ENCODE data around the gene MYH14.

The MYH14 gene

GRCh38 chr19:50257141-50257540 is 53.7 kb downstream of the MYH14 start:
- no peak overlapping the region for H3K4me3 ChIP-seq (ENCODE audit: extremely low read depth, insufficient read depth, low read length, poor library complexity, severe bottlenecking)
- peaks cover 33% of the 10 kb centered on the region for H3K9me3 ChIP-seq (ENCODE audit: control insufficient read depth, low read length)
- no peaks in the 10 kb centered on the region for H3K36me3 ChIP-seq (ENCODE audit: control insufficient read depth, insufficient read depth, low read length)
- WGBS, 2 experiments (ENCODE audit: insufficient coverage in 2 of 2) = 70 to 74% methylated on average over 7 to 8 of the region's 10 CpGs
- no peak overlapping the region for H3K27ac ChIP-seq (ENCODE audit: low read depth, low read length, severe bottlenecking)
- H3K4me1 ChIP-seq (ENCODE audit: control insufficient read depth, insufficient read depth, low read length, poor library complexity, severe bottlenecking) = no peaks in the 10 kb centered on the region

DNA sequence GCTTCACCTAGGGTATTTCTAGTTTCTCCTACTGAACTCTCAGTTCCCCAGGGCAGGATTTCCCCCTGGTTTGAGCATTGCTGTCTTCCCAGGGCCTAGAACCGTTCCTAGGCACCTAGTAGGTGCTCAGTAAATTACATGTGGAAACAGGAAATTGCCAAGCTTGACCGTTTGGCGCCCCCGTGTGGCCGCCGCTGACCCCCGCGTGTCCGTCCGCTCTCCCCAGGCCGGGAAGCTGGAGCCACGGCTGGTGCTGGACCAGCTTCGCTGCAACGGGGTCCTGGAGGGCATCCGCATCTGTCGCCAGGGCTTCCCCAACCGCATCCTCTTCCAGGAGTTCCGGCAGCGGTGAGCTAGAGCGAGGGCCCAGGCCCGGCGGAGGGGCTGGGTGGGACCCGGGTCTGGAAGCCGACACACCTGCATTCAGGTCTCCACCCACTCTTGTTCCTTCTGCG is 55.5 kb downstream of the MYH14 start:
- Histone ChIP-seq H3K4me1 (ENCODE audit: control insufficient read depth, insufficient read depth, low read length, poor library complexity, severe bottlenecking) (no peaks in the 10 kb centered on the region), H3K27ac (ENCODE audit: low read depth, low read length, severe bottlenecking) (no peak overlapping the region), H3K4me3 (ENCODE audit: extremely low read depth, insufficient read depth, low read length, poor library complexity, severe bottlenecking) (no peak overlapping the region), H3K9me3 (ENCODE audit: control insufficient read depth, low read length) (peaks cover 21% of the 10 kb centered on the region), H3K36me3 (ENCODE audit: control insufficient read depth, insufficient read depth, low read length) (no peaks in the 10 kb centered on the region)
- WGBS, 2 experiments (ENCODE audit: insufficient coverage in 2 of 2) = 42 to 43% methylated on average over 23 to 25 of the region's 25 CpGs

- H3K36me3 ChIP-seq (ENCODE audit: control insufficient read depth, insufficient read depth, low read length) = no peaks in the 10 kb centered on the region
- H3K4me3 ChIP-seq (ENCODE audit: extremely low read depth, insufficient read depth, low read length, poor library complexity, severe bottlenecking) = no peak overlapping the region
- peaks cover 11% of the 10 kb centered on the region for H3K9me3 ChIP-seq (ENCODE audit: control insufficient read depth, low read length)
- H3K27ac ChIP-seq (ENCODE audit: low read depth, low read length, severe bottlenecking) = no peak overlapping the region
- 89 to 91% methylated on average over 12 of the region's 16 CpGs for WGBS, 2 experiments (ENCODE audit: insufficient coverage in 2 of 2)
- no peaks in the 10 kb centered on the region for H3K4me1 ChIP-seq (ENCODE audit: control insufficient read depth, insufficient read depth, low read length, poor library complexity, severe bottlenecking)
Observed at GRCh38 chr19:50261446-50261970, 58.1 kb downstream of the MYH14 start.

GRCh38 chr19:50263176-50263575 is 59.8 kb downstream of the MYH14 start:
- WGBS, 2 experiments (ENCODE audit: insufficient coverage in 2 of 2) = 92 to 94% methylated on average over 6 to 7 of the region's 8 CpGs
- peaks cover 4% of the 10 kb centered on the region for H3K9me3 ChIP-seq (ENCODE audit: control insufficient read depth, low read length)
- no peaks in the 10 kb centered on the region for H3K4me1 ChIP-seq (ENCODE audit: control insufficient read depth, insufficient read depth, low read length, poor library complexity, severe bottlenecking)
- H3K36me3 ChIP-seq (ENCODE audit: control insufficient read depth, insufficient read depth, low read length) = no peaks in the 10 kb centered on the region
- H3K27ac ChIP-seq (ENCODE audit: low read depth, low read length, severe bottlenecking) = no peak overlapping the region
- H3K4me3 ChIP-seq (ENCODE audit: extremely low read depth, insufficient read depth, low read length, poor library complexity, severe bottlenecking) = no peak overlapping the region

DNA sequence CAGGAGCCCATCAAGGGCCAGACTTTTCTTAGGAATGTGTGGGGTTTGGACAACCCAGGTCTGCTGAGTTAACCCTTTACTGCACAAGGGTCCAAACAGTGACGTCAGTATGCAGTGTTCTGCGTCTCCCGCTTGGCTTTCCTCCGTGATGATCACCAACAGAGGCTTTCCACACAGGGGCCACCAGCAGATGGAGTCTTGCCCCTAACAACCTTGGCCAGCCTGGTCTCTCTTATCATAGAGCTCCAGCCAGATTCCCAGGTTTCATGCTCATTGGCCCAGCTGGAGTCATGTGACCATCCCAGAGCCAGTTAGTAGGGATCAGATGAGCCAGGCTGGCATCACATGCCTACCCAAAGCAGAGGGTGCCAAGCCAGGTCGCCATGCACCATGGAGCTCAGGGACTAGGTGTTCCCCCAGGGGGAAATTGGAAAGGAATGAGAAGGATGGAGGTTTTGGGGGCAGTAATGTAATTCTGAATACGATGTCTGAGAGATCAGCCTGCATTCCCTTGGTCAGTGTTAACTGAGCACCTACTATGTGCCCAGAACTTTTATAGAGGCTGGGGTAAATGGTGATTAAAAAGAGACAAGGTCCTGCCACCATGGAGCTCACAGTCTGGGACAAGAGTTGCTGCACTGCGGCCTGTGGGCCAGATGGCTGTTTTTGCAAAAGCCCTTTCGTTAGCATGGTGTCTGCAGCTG is 61.2 kb downstream of the MYH14 start:
- Histone ChIP-seq H3K4me1 (ENCODE audit: control insufficient read depth, insufficient read depth, low read length, poor library complexity, severe bottlenecking) (no peaks in the 10 kb centered on the region), H3K9me3 (ENCODE audit: control insufficient read depth, low read length) (no peaks in the 10 kb centered on the region), H3K36me3 (ENCODE audit: control insufficient read depth, insufficient read depth, low read length) (no peaks in the 10 kb centered on the region), H3K4me3 (ENCODE audit: extremely low read depth, insufficient read depth, low read length, poor library complexity, severe bottlenecking) (no peak overlapping the region), H3K27ac (ENCODE audit: low read depth, low read length, severe bottlenecking) (no peak overlapping the region)
- 75 to 78% methylated on average over 8 of the region's 8 CpGs for WGBS, 2 experiments (ENCODE audit: insufficient coverage in 2 of 2)

DNA sequence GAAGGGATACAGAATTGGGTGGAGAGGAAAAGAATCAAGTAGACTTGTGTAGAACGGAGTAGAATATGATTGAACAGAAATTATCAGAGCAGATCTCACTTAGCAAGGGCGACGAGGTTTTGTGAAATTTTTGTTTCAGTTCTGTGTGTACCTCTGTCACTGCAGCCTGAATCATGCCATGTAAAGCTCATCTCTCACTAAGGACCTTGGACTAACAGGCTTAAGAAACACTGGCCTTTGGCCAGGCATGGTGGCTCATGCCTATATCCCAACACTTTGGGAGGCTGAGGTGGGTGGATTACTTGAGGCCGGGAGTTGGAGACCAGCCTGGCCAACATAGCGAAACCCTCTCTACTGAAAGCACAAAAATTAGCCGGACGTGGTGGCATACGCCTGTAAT is 62.6 kb downstream of the MYH14 start:
- Histone ChIP-seq H3K36me3 (ENCODE audit: control insufficient read depth, insufficient read depth, low read length) (no peaks in the 10 kb centered on the region), H3K4me3 (ENCODE audit: extremely low read depth, insufficient read depth, low read length, poor library complexity, severe bottlenecking) (no peak overlapping the region), H3K27ac (ENCODE audit: low read depth, low read length, severe bottlenecking) (no peak overlapping the region), H3K9me3 (ENCODE audit: control insufficient read depth, low read length) (no peaks in the 10 kb centered on the region), H3K4me1 (ENCODE audit: control insufficient read depth, insufficient read depth, low read length, poor library complexity, severe bottlenecking) (no peaks in the 10 kb centered on the region)
- WGBS, 2 experiments (ENCODE audit: insufficient coverage in 2 of 2) = 82 to 92% methylated on average over 3 to 4 of the region's 8 CpGs

DNA sequence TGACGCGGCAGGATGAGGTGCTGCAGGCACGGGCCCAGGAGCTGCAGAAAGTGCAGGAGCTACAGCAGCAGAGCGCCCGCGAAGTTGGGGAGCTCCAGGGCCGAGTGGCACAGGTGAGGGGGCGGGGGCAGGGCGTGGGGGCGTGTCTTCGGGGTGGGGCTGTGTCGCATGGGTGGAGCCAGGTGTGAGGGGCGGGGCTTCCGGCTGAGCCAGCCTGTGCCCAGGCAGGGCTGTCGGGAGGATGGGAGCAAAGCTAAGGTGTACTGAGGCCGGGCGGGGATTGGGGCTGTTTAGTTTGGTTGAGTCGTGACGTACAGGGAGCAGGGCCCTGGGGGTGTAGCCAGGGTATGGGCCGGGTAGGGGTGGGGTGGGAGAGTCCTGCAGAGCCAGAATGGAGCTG is 63.5 kb downstream of the MYH14 start:
- WGBS, 2 experiments (ENCODE audit: insufficient coverage in 2 of 2) = 43 to 44% methylated on average over 14 to 17 of the region's 20 CpGs
- Histone ChIP-seq H3K4me3 (ENCODE audit: extremely low read depth, insufficient read depth, low read length, poor library complexity, severe bottlenecking) (no peak overlapping the region), H3K36me3 (ENCODE audit: control insufficient read depth, insufficient read depth, low read length) (no peaks in the 10 kb centered on the region), H3K9me3 (ENCODE audit: control insufficient read depth, low read length) (no peaks in the 10 kb centered on the region), H3K27ac (ENCODE audit: low read depth, low read length, severe bottlenecking) (no peak overlapping the region), H3K4me1 (ENCODE audit: control insufficient read depth, insufficient read depth, low read length, poor library complexity, severe bottlenecking) (no peaks in the 10 kb centered on the region)

DNA sequence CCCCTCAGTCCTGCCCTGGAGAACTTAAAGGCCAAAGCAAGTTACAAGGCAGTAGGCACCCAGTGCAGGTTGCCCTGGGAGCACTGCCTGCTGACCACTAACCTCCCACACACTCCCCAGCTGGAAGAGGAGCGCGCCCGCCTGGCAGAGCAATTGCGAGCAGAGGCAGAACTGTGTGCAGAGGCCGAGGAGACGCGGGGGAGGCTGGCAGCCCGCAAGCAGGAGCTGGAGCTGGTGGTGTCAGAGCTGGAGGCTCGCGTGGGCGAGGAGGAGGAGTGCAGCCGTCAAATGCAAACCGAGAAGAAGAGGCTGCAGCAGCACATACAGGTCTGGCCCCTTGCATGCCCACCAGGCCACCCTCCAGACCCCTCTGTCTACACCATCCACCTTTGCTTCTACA is 64.6 kb downstream of the MYH14 start:
- H3K27ac ChIP-seq (ENCODE audit: low read depth, low read length, severe bottlenecking) = no peak overlapping the region
- 78 to 81% methylated on average over 9 of the region's 13 CpGs for WGBS, 2 experiments (ENCODE audit: insufficient coverage in 2 of 2)
- no peaks in the 10 kb centered on the region for H3K36me3 ChIP-seq (ENCODE audit: control insufficient read depth, insufficient read depth, low read length)
- no peaks in the 10 kb centered on the region for H3K4me1 ChIP-seq (ENCODE audit: control insufficient read depth, insufficient read depth, low read length, poor library complexity, severe bottlenecking)
- H3K9me3 ChIP-seq (ENCODE audit: control insufficient read depth, low read length) = peaks cover 3% of the 10 kb centered on the region
- no peak overlapping the region for H3K4me3 ChIP-seq (ENCODE audit: extremely low read depth, insufficient read depth, low read length, poor library complexity, severe bottlenecking)

DNA sequence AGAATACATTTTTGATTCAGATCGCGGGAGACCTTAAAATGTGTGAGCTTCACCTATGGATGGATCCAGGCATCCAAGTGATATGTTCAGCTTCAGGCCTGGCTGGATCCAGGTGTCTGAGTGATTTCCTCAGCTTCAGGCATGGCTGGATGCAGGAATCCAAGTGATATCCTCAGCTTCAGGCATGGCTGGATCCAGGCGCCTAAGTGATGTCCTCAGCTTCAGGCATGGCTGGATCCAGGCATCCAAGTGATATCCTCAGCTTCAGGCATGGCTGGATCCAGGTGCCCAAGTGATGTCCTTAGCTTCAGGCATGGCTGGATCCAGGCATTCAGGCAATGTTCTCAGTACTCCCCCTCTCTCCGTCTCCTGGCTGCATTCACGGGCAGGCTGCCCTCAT is 65.1 kb downstream of the MYH14 start:
- H3K36me3 ChIP-seq (ENCODE audit: control insufficient read depth, insufficient read depth, low read length) = no peaks in the 10 kb centered on the region
- no peaks in the 10 kb centered on the region for H3K4me1 ChIP-seq (ENCODE audit: control insufficient read depth, insufficient read depth, low read length, poor library complexity, severe bottlenecking)
- no peak overlapping the region for H3K4me3 ChIP-seq (ENCODE audit: extremely low read depth, insufficient read depth, low read length, poor library complexity, severe bottlenecking)
- H3K27ac ChIP-seq (ENCODE audit: low read depth, low read length, severe bottlenecking) = no peak overlapping the region
- H3K9me3 ChIP-seq (ENCODE audit: control insufficient read depth, low read length) = peaks cover 3% of the 10 kb centered on the region
- WGBS, 2 experiments (ENCODE audit: insufficient coverage in 2 of 2) = 90 to 100% methylated on average over 3 to 5 of the region's 5 CpGs

- WGBS, 2 experiments (ENCODE audit: insufficient coverage in 2 of 2) = 70 to 94% methylated on average over 2 of the region's 2 CpGs
- H3K4me3 ChIP-seq (ENCODE audit: extremely low read depth, insufficient read depth, low read length, poor library complexity, severe bottlenecking) = no peak overlapping the region
Observed at GRCh38 chr19:50269653-50270052, 66.2 kb downstream of the MYH14 start.

DNA sequence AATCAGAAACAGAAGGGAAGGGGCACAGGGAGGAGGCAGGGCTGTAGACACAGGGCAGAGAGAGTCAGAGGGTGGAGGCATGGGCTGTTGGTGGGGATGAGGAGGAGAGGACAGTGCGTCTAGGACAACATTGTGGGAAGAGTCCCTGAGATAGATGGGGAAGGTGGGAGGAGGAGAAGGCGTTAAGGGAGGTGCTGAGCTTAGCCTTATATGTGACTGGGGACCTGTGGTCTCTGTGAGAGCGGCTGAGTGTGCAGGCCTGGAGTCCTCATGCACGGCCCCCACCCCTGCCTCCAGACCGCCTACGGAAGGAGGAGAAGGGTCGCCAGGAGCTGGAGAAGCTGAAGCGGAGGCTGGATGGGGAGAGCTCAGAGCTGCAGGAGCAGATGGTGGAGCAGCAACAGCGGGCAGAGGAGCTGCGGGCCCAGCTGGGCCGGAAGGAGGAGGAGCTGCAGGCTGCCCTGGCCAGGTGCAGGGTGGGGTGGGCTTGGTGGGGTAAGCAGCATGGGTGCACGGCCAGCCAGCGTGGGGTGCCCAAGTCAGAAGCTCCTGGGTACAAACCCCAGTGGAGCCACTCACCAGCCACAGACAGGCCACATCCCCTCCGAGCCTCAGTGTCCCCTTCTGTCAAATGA is 69.0 kb downstream of the MYH14 start:
- Histone ChIP-seq H3K9me3 (ENCODE audit: control insufficient read depth, low read length) (peaks cover 3% of the 10 kb centered on the region), H3K36me3 (ENCODE audit: control insufficient read depth, insufficient read depth, low read length) (no peaks in the 10 kb centered on the region), H3K4me1 (ENCODE audit: control insufficient read depth, insufficient read depth, low read length, poor library complexity, severe bottlenecking) (no peaks in the 10 kb centered on the region), H3K27ac (ENCODE audit: low read depth, low read length, severe bottlenecking) (no peak overlapping the region), H3K4me3 (ENCODE audit: extremely low read depth, insufficient read depth, low read length, poor library complexity, severe bottlenecking) (no peak overlapping the region)
- WGBS, 2 experiments (ENCODE audit: insufficient coverage in 2 of 2) = 80 to 86% methylated on average over 13 of the region's 14 CpGs

More at GRCh38 chr19:50269653-50270052, 66.2 kb downstream of the MYH14 start:
- Histone ChIP-seq H3K9me3 (ENCODE audit: control insufficient read depth, low read length) (peaks cover 3% of the 10 kb centered on the region), H3K27ac (ENCODE audit: low read depth, low read length, severe bottlenecking) (no peak overlapping the region), H3K36me3 (ENCODE audit: control insufficient read depth, insufficient read depth, low read length) (no peaks in the 10 kb centered on the region), H3K4me1 (ENCODE audit: control insufficient read depth, insufficient read depth, low read length, poor library complexity, severe bottlenecking) (no peaks in the 10 kb centered on the region)
